ENCODE results near the gene TBL1X.
"Not testable (repeated sequence)": the region's sequence is repeated elsewhere in the genome, so short reads cannot be mapped to it uniquely, and the experiment has no call there.

The TBL1X gene

GRCh38 chrX:9500584-9500983 is 35.7 kb downstream of the TBL1X start:
- no peak for DNase-seq

DNA sequence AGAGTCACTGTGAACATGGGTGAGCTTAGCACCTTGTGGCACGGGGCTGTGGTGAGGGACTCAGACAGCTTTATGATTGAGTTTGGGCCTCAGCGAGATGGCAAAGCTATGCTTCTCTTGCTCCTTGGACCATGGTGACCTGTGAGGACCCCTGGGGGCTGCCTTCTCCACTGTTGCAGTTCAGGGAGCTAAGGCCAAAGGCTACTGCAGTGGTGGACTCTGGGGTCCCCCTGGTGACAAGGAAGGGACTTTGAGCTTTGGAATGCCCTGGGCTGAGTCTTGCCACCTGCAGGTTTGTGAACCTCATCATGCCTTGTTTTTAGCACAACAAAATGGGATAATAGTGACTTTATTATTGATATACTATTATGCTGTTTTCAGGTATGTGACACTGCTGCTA is 36.5 kb downstream of the TBL1X start:
- no peak for DNase-seq

GRCh38 chrX:9503261-9503660 is 38.4 kb downstream of the TBL1X start:
- no peak for DNase-seq

- no peak for DNase-seq
These were observed 45.5 kb downstream of the TBL1X start for GRCh38 chrX:9510366-9510765.

DNA sequence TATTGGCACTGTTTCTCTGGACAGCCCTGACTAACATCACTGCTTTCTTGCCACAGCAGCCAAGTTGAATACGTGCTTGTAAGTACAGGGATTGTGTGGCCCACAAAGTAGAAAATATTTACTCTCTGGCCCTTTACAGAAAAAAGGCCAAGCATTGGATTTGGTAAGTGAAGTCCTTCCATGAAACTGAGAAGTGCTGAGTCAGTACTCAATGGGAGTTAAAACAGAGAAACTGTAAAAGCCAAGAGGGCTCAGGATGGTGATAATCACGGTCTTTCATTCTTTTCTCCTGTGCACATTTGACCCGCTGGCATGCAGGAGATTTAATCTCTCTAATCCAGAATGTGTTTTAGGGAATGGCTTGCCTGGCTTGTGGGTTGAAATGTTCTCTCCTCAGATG is 46.1 kb downstream of the TBL1X start:
- no peak for DNase-seq

GRCh38 chrX:9515489-9515888 is 50.6 kb downstream of the TBL1X start:
- DNase-seq = no peak

GRCh38 chrX:9515973-9516538 is 51.2 kb downstream of the TBL1X start:
- DNase-seq = no peak

DNA sequence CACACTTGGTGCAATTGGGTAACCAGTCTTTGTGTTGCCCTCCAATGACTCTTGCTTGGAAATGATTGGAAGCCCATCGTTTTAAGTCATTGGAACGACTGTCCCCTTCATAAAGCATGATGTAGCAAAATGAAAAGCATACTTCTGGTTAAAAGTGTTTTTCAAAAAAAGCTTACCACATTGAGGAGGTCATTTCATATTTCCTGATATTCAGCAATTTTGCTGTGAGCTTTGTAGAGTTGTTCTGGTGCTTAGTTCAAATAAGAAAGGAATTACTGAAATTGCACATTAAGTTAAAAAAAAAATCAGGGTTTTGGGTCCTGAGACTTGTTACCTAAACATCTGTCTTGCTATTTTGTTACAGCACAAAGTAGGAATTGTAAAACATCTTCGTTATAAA is 51.8 kb downstream of the TBL1X start:
- no peak for DNase-seq

DNA sequence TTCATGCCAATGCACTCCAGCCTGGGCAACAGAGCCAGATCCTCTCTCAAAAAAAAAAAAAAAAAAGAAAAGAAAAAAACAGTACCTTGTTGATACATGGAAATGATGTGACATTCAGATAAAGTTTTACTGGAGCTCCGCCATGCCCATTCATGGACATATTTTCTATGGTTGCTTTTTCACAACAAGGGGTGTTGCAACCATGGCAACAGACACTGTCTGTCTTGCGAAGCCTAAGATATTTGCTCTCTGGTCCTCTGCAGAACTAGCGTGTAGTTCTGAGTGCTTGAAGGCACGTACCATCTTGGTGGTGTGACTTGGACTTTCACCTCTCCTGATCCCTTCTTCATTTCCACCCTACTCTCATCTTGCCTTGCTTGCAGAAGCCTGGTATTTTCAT is 53.2 kb downstream of the TBL1X start:
- no peak for DNase-seq

- no peak for DNase-seq
These were observed 54.0 kb downstream of the TBL1X start for GRCh38 chrX:9518889-9519288.

DNA sequence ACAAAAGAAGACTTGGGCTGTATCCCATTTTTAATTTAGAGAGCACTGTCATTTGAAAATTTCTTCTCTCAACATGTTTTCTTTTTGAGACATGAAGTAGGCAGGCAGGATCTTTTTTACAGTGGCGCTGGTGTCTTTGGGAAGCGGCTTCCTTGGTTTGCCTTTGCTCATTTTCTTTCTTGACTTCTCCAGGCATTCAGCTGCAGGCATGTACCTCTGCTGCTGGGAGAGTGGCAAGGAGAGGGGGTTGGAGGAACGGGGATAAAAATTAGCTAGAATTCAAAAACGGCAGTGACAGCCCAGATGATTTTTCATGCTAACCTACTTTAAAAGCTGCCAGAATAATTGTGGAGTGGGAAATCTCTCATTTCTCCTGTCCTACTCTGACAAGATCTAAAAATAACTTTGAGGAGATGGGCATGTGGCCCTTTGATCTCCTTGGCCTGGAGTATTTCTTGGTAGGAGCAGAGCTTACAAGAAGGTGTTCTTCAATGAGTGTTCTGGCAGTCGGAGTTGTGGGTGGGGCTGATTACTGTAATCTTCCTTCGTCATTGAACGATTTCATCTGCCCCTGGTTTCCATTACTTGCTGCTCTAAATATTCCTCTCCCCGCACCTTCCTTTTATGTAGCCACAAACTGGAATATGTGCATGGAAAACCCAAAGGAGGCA is 54.8 kb downstream of the TBL1X start:
- no peak for DNase-seq

DNA sequence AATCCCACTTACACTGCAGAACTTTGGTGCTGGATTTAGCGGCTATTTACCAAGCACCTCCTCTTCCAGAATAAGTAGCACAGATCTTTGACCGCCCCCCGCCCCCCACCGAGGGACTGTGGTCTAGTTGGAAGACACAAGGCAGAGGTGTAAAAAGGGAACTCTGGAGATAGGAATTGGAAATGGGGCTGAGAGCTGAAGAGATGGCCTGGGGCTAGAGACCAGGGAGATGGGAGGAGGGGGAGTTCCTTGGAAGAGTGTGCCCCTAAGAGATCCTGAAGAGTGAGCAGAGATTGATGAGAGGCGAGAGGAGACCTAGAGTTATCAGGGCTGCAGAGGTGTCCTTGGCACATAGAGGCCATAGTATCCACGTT is 55.3 kb downstream of the TBL1X start:
- no peak for DNase-seq

DNA sequence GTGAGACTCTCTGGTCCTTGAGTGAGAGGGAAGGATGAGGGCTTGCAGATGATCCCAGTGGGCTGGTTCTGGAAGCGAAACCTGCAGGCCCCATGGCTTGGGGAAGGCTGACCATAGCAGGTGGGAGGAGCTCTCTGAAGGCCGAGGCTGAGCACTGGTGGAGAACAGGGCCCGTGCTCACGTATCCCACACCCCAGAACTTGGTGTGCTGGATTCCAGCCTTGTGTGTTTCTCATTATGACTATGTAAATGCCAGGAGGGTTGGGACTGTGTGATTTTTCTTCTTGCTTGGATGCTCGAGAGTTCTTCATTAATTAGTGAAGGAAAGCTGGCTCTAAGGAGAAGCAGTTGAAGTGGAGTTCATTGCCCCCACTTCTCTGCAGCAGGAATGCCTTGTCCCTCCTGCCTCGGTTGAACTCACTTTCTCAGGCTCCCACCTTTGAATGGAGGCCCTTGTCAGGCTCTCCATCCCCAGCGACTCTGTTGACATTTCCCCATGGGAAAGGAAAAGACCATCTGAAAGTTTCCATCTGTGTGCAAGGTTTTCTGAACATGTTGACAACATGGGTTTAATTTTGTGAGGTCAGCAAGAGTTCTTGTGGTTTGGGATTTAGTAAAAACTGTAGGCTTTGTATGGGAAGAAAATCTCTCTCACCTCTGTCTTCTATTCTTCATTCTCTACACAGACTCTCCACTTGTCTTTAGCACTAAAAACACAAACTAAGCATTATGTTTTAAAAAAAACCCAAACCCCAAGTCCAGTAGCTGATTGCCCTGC is 57.7 kb downstream of the TBL1X start:
- no peak for DNase-seq

GRCh38 chrX:9525511-9526248 is 60.8 kb downstream of the TBL1X start:
- no peak for DNase-seq

DNA sequence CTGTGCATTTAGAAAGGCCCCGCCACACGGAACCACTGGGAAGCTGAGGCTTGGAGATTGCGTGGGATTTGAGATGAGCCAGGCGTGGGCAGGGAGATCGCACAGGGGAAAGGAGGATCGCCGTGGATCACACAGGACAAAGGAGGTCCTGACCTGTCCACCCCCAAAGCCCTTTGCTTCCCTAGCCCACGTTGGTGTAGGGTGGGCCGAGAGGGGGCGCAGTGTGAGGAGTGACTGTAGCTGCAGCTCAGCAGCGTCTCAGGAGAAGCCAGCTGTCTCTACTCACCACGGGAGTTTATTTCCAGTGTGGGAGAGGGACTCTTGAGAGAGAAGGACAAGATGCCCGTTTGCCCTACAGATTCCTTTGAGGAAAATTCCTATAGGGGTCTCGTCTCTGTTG is 62.1 kb downstream of the TBL1X start:
- DNase-seq = no peak

- no peak for DNase-seq
These were observed 63.6 kb downstream of the TBL1X start for GRCh38 chrX:9528498-9528897.

GRCh38 chrX:9529223-9529622 is 64.4 kb downstream of the TBL1X start:
- DNase-seq = no peak

DNA sequence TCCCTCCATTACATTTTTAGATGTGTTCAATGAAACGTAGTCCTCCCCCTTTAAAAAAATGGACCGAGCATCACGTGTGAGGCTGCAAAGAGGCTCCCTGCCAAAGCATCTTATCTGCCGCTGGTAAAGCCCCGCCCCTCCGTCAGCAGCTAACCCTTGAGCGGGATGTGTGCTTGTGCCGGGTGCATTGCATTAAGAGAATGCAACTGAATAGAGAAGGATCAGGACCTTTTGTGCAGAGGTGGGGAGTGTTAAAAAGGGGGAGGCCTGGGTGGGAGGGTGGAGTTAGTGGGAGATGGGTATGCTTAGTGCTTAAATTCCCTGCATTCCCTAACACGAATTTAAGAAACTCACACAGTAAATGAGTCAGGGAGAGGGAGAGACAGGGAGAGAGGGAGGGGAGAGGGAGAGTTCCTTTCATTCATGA is 66.0 kb downstream of the TBL1X start:
- peak; percentile 46 for DNase-seq

DNA sequence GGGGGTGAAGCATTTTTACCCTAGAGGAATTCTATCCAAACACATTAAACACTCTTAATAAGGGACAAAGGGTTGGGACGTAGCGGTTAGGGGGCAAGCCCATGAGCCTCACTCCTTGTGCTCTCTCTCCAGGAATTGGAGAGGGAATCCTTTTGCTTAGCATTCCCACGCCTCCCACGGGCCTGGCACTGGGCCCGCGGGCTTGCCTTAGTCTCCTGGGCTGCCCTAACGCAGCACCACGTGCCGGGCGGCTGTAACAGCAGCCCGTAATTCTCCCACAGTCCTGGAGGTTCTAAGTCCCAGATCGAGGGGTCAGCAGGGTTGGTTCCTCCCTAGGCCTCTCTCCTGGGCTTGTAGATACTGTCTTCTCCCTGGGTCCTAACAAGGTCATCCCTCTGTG is 67.5 kb downstream of the TBL1X start:
- no peak for DNase-seq

DNA sequence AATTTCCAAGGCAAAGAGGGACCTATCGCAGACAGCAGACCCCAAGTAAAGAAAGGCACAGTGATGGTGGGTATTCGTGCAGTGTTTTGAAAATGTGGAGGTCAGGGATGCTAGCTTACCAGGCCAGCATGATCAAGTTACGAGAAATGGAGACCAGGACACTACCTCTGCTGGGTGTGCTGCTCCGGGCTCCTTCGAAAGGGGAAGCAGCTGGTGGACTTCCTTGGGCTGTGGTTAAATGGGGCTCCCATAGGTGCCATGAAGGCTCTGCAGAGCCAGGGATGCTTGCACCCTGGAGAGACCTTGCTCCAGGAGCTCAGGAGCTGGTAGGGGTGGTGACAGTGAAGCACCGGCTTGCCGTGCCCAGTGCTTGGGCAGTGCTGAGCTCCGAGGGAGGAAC is 68.8 kb downstream of the TBL1X start:
- DNase-seq = no peak

- no peak for DNase-seq
These were observed 69.8 kb downstream of the TBL1X start for GRCh38 chrX:9534686-9535085.

GRCh38 chrX:9535101-9535500 is 70.2 kb downstream of the TBL1X start:
- no peak for DNase-seq

DNA sequence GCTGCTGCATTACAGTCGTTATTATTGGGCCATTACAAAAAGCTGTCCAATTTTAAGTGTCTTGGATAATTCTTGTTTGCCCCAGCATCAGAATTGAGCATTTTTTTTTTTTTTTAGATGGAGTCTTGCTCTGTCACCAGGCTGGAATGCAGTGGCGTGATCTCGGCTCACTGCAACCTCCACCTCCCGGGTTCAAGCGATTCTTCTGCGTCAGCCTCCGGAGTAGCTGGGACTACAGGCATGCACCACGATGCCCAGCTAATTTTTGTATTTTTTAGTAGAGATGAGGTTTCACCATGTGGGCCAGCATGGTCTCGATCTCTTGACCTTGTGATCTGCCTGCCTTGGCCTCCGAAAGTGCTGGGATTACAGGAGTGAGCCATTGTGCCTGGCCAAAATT is 71.3 kb downstream of the TBL1X start:
- not testable (repeated sequence) for DNase-seq

GRCh38 chrX:9537781-9538180 is 72.9 kb downstream of the TBL1X start:
- DNase-seq = no peak
